Adrenal gland (tissue), 12 donors: Measurements from ENCODE around the gene CDIPT. TPM values are rescaled to one million over a fixed set of nuclear protein-coding genes. Genes with fewer than 3 reads are reported as not detected.
A peak's percentile ranks its signal among the peaks of the same experiment; 100 is the strongest.

Source experiments
- DNase-seq, 7 donors: peaks; one replicate each; pipeline ENCODE4 v3.0.0-alpha.2; 2019 to 2020
- H3K27ac ChIP-seq, 5 donors: fragments of 200-600 bp; sonication (generic) in 4 of 5; 1 replicate in 3 of 5; 2 replicates in 2 of 5; pipeline versions ENCODE4 v1.5.1 to v1.8.0; 2016 to 2020; ENCODE audit warnings: mild to moderate bottlenecking in 1 of 5
- H3K27me3 ChIP-seq: fragments of 200-600 bp; 2 replicates; pipeline ENCODE4 v1.8.0; 2021
- H3K36me3 ChIP-seq, 2 donors: fragments of 200-600 bp; replicated peaks in 1 of 2; 1 replicate in 1 of 2; 2 replicates in 1 of 2; pipeline versions ENCODE4 v1.5.1 to v1.8.0; 2018 to 2022
- H3K4me1 ChIP-seq, 2 donors: fragments of 200-600 bp; replicated peaks in 1 of 2; 1 replicate in 1 of 2; 2 replicates in 1 of 2; pipeline versions ENCODE4 v1.5.1 to v1.8.0; 2018 to 2021
- H3K4me3 ChIP-seq, 4 donors: fragments of 200-600 bp; sonication (generic) in 3 of 4; one replicate each; pipeline ENCODE4 v1.5.1; 2016 to 2018
- H3K9me3 ChIP-seq, 3 donors: fragments of 200-600 bp; sonication (generic) in 1 of 3; replicated peaks in 1 of 3; 1 replicate in 2 of 3; 2 replicates in 1 of 3; pipeline versions ENCODE4 v1.5.1 to v1.8.0; 2016 to 2021
- CTCF ChIP-seq, 6 experiments: fragments of 450-650 bp in 4 of 6; fragments of 200-600 bp in 2 of 6; sonication (generic) in 1 of 6; IDR thresholded peaks; 1 replicate in 5 of 6; 2 replicates in 1 of 6; pipeline versions ENCODE4 v1.5.1 to v1.8.0; 2016 to 2021; ENCODE audit warnings: antibody characterized with exemption in 6 of 6, mild to moderate bottlenecking in 2 of 6, moderate library complexity in 1 of 6
- POLR2A ChIP-seq, 2 donors: fragments of 450-650 bp; IDR thresholded peaks; one replicate each; pipeline ENCODE4 v1.6.1; 2017; ENCODE audit warnings: antibody characterized with exemption in 2 of 2, mild to moderate bottlenecking in 2 of 2, moderate library complexity in 1 of 2
- WGBS, 4 donors: extraction: QIAGEN DNeasy Blood & Tissue Kit in 2 of 4; methylation state at CpG; one replicate each; pipeline versions ENCODE4 v1.1.5 to v1.1.7; 2013 to 2017; 5-methylcytosine and 5-hydroxymethylcytosine counted together
- intact Hi-C, 2 donors: fragments of 100-400 bp; cut with DNase I; formaldehyde crosslinking; loops; one replicate each; pipeline versions ENCODE4 v1.14.1 to v1.15.0; 2022 to 2023
- polyA plus RNA-seq, 3 donors: library from polyadenylated mRNA; stranded (reverse); fragments of 200-250 nt in 2 of 3; fragments of 350-450 nt in 1 of 3; fragmentation: Illumina TruSeq in 1 of 3; extraction: RNeasy Lipid Tissue Mini Kit (QIAGEN cat#74804) in 1 of 3; gene quantifications; one replicate each; pipeline ENCODE4 v1.2.3, GENCODE V29; 2013 to 2014
- total RNA-seq, 9 donors: library from RNA; depleted of rRNA in 4 of 9; stranded (reverse); fragments of >200 nt in 4 of 9; fragments of 120-200 nt in 1 of 9; fragmentation: NEBNext Ultra II Directional in 1 of 9; extraction: Animal tissue kit (Norgen Biotek cat#: 25700) in 1 of 9; gene quantifications; one replicate each; pipeline versions ENCODE4 v1.1.0 to v1.2.4, GENCODE V29; 2013 to 2023
- donor health status: healthy with polysubstance abuse.
- donor health status: Bipolar disorder and iron deficiency.
- donor health status: DM: yes; HTN: yes; CAD: no.
- donor health status: DM: no; HTN: no; CAD: no.
- donor health status: DM: no; HTN: no; CAD: no.
- donor health status: DM: yes; HTN: yes; CAD: no.

The CDIPT gene
- total and polyA plus RNA-seq, 12 donors = 44.9 to 203 (median 127) TPM

- DNase-seq = peak; percentile 78 to 87 (median 83)
- WGBS, 4 donors = 1 to 7% (median 2%) methylated on average over 15 to 37 of the region's 37 CpGs
- Histone ChIP-seq H3K27me3 (no peaks in the 10 kb centered on the region), H3K9me3 (no peaks in the 10 kb centered on the region), H3K36me3 (peaks cover 0 to 17% of the 10 kb centered on the region in 2 donors), H3K4me3 (peak overlapping the region; percentile 58 to 92 (median 78)), H3K27ac (peak overlapping the region; percentile 73 to 99 (median 97)), H3K4me1 (peaks cover 25 to 61% of the 10 kb centered on the region in 2 donors)
- no peak for TF ChIP-seq CTCF (IDR thresholded peaks at IDR 0.05)
- peak in 1 of 2 donors; percentile 77 for TF ChIP-seq POLR2A (IDR thresholded peaks at IDR 0.05)
- intact Hi-C loops = no loop called here
Measured at GRCh38 chr16:29816694-29817441, 46.2 kb downstream of the CDIPT start.

GRCh38 chr16:29815793-29816693, 47.0 kb downstream of the CDIPT start, which contains the start of gene PAGR1:
Gene PAGR1 (plus strand): TSS chr16:29816152. CDS start chr16:29816526, 374 bp downstream.
- H3K27ac ChIP-seq = peak within 1 kb of the TSS; percentile 73 to 99 (median 97)
- peaks cover 0 to 17% of the 10 kb centered on the region in 2 donors for H3K36me3 ChIP-seq
- no peaks in the 10 kb centered on the region for H3K9me3 ChIP-seq
- H3K4me3 ChIP-seq = peak within 1 kb of the TSS; percentile 58 to 92 (median 78)
- H3K27me3 ChIP-seq = no peaks in the 10 kb centered on the region
- peak; percentile 98 to 100 (median 99) for DNase-seq
- WGBS, 4 donors = 0 to 1% (median 1%) methylated on average over 31 to 70 of the region's 70 CpGs
- peaks cover 23 to 56% of the 10 kb centered on the region in 2 donors for H3K4me1 ChIP-seq
- intact Hi-C loops = no loop called here
- TF ChIP-seq CTCF (IDR thresholded peaks at IDR 0.05) = peak; percentile 68 to 89 (median 80)
- peak; percentile 51 to 79 for TF ChIP-seq POLR2A (IDR thresholded peaks at IDR 0.05)

- H3K4me1 ChIP-seq = peaks cover 21 to 63% of the 10 kb centered on the region in 2 donors
- H3K27ac ChIP-seq = peak overlapping the region in 4 of 5 donors; percentile 45 to 97 (median 66)
- peaks cover 0 to 19% of the 10 kb centered on the region in 2 donors for H3K36me3 ChIP-seq
- TF ChIP-seq CTCF (IDR thresholded peaks at IDR 0.05) = no peak
- no peak for TF ChIP-seq POLR2A (IDR thresholded peaks at IDR 0.05)
- H3K4me3 ChIP-seq = peak overlapping the region in 1 of 4 donors; percentile 47
- WGBS, 4 donors = 4 to 9% (median 6%) methylated on average over 32 to 39 of the region's 39 CpGs
- no peaks in the 10 kb centered on the region for H3K27me3 ChIP-seq
- DNase-seq = peak in 6 of 7 donors; percentile 51 to 79 (median 60)
- intact Hi-C loops = no loop called here
- no peaks in the 10 kb centered on the region for H3K9me3 ChIP-seq
Measured at GRCh38 chr16:29815032-29815721, 47.8 kb downstream of the CDIPT start.
